Activated CD4-positive, CD25-positive, alpha-beta regulatory T cell treated with anti-CD3 and anti-CD28 coated beads, Interleukin-2, amount 50 U/mL, for 16 hours (primary cell): ENCODE data around the gene SLC39A10.
A peak's percentile ranks its signal among the peaks of the same experiment; 100 is the strongest.
"Not testable (repeated sequence)": the region's sequence is repeated elsewhere in the genome, so short reads cannot be mapped to it uniquely, and the experiment has no call there.

ENCODE experiments used
- DNase-seq: peaks from one replicate; pipeline ENCODE4 v3.0.0-alpha.2; 2020; ENCODE audit warnings: low read depth, low spot score

The SLC39A10 gene

GRCh38 chr2:195644708-195645107, 12.3 kb upstream of the SLC39A10 start:
- DNase-seq = not testable (repeated sequence)

GRCh38 chr2:195645413-195645812, 11.6 kb upstream of the SLC39A10 start:
- DNase-seq = no peak

- no peak for DNase-seq
These were observed 10.6 kb upstream of the SLC39A10 start for GRCh38 chr2:195646424-195646823.

- DNase-seq = no peak
These were observed 9.7 kb upstream of the SLC39A10 start for GRCh38 chr2:195647302-195647701.

GRCh38 chr2:195648370-195648769, 8.7 kb upstream of the SLC39A10 start:
- not testable (repeated sequence) for DNase-seq

- DNase-seq = no peak
These were observed 8.2 kb upstream of the SLC39A10 start for GRCh38 chr2:195648787-195649186.

- DNase-seq = no peak
These were observed 7.3 kb upstream of the SLC39A10 start for GRCh38 chr2:195649629-195650190.

GRCh38 chr2:195651046-195651445, 6.0 kb upstream of the SLC39A10 start:
- DNase-seq = no peak

- no peak for DNase-seq
These were observed 4.1 kb upstream of the SLC39A10 start for GRCh38 chr2:195652911-195653310.

- no peak for DNase-seq
These were observed 716 bp upstream of the SLC39A10 start for GRCh38 chr2:195656161-195656858.

- DNase-seq = peak; percentile 18
These were observed 861 bp downstream of the SLC39A10 start for GRCh38 chr2:195657634-195658540.

- DNase-seq = no peak
These were observed 1.5 kb downstream of the SLC39A10 start for GRCh38 chr2:195658541-195658890.

GRCh38 chr2:195659114-195659513, 2.1 kb downstream of the SLC39A10 start:
- DNase-seq = no peak

- peak; percentile 74 for DNase-seq
These were observed 3.2 kb downstream of the SLC39A10 start for GRCh38 chr2:195659982-195660890.

- DNase-seq = no peak
These were observed 5.1 kb downstream of the SLC39A10 start for GRCh38 chr2:195662138-195662537.

GRCh38 chr2:195663007-195663406, 6.0 kb downstream of the SLC39A10 start:
- no peak for DNase-seq

- no peak for DNase-seq
These were observed 7.5 kb downstream of the SLC39A10 start for GRCh38 chr2:195664528-195664927.

- not testable (repeated sequence) for DNase-seq
These were observed 8.1 kb downstream of the SLC39A10 start for GRCh38 chr2:195665153-195665552.

- DNase-seq = no peak
These were observed 9.2 kb downstream of the SLC39A10 start for GRCh38 chr2:195666113-195666712.

- no peak for DNase-seq
These were observed 10.9 kb downstream of the SLC39A10 start for GRCh38 chr2:195667974-195668373.

- no peak for DNase-seq
These were observed 13.2 kb downstream of the SLC39A10 start for GRCh38 chr2:195670191-195670590.
